ENCODE measurements around the gene KIFC1. TPM values are rescaled to one million over a fixed set of nuclear protein-coding genes. Genes with fewer than 3 reads are reported as not detected.

KIFC1 gene
- total and polyA plus RNA-seq, 9 of the 15 experiments (the other 6 are each of a cell fraction or from before 2014, with no cell fraction given), result 1.3 to 95.2 (median 76.9) TPM

- no peak for TF ChIP-seq ZNF586 (CRISPR knock-in tag; conservative IDR thresholded peaks at IDR 0.05)
- peak; percentile 85 for TF ChIP-seq SAFB (IDR thresholded peaks at IDR 0.05; ENCODE audit: borderline replicate concordance, low read depth, low read length)
- no peak for TF ChIP-seq ZNF124 (CRISPR knock-in tag; IDR thresholded peaks at IDR 0.05)
- TF ChIP-seq REST (IDR thresholded peaks at IDR 0.05; ENCODE audit: borderline replicate concordance), result peak; percentile 46
- TF ChIP-seq REST (CRISPR knock-in tag; IDR thresholded peaks at IDR 0.05; ENCODE audit: low read depth), result peak; percentile 87
- TF ChIP-seq GATA2 (CRISPR knock-in tag; IDR thresholded peaks at IDR 0.05), result no peak
- no peak for TF ChIP-seq MED1 (CRISPR knock-in tag; IDR thresholded peaks at IDR 0.05; ENCODE audit: borderline replicate concordance)
- no peak for TF ChIP-seq HMG20A (CRISPR knock-in tag; conservative IDR thresholded peaks at IDR 0.05)
- no peak for TF ChIP-seq ZNF184 (CRISPR knock-in tag; IDR thresholded peaks at IDR 0.05)
- no peak for TF ChIP-seq PRPF4 (IDR thresholded peaks at IDR 0.05; ENCODE audit: insufficient read depth, low read depth, low read length, poor library complexity, severe bottlenecking)
- no peak for TF ChIP-seq ZNF707 (CRISPR knock-in tag; conservative IDR thresholded peaks at IDR 0.05)
- no peak for TF ChIP-seq NR2C2 (CRISPR knock-in tag; IDR thresholded peaks at IDR 0.05)
- no peak; the same call in 1 of the 2 replicates for TF ChIP-seq NR2C2 (tag; IDR thresholded peaks at IDR 0.05)
- TF ChIP-seq ATF1 (CRISPR knock-in tag; IDR thresholded peaks at IDR 0.05), result peak; percentile 75
- peak; percentile 96 for TF ChIP-seq ATF1 (tag; IDR thresholded peaks at IDR 0.05)
- no peak for TF ChIP-seq BACH1 (tag; IDR thresholded peaks at IDR 0.05)
- TF ChIP-seq ERF (CRISPR knock-in tag; IDR thresholded peaks at IDR 0.05), result peak; percentile 95
- TF ChIP-seq MCM7 (IDR thresholded peaks at IDR 0.05), result no peak
- TF ChIP-seq ZFPM2 (CRISPR knock-in tag; IDR thresholded peaks at IDR 0.05), result 0 out of 2 replicates have a peak, but pooled peaks have one; percentile 57
- TF ChIP-seq LCOR (CRISPR knock-in tag; IDR thresholded peaks at IDR 0.05), result peak; percentile 68; the same call in 1 of the 2 replicates
- peak; percentile 64; the same call in 1 of the 2 replicates for TF ChIP-seq NBN (IDR thresholded peaks at IDR 0.05; ENCODE audit: low read depth)
- no peak for TF ChIP-seq DACH1 (IDR thresholded peaks at IDR 0.05; ENCODE audit: partially characterized antibody)
- peak; percentile 98 for TF ChIP-seq CCNT2 (IDR thresholded peaks at IDR 0.05; ENCODE audit: borderline replicate concordance, extremely low read depth, insufficient read length, low read depth, low read length)
- TF ChIP-seq MIER1 (IDR thresholded peaks at IDR 0.05; ENCODE audit: low read depth), result no peak
- TF ChIP-seq TEAD2 (tag; IDR thresholded peaks at IDR 0.05), result no peak
These were observed 18.6 kb downstream of the KIFC1 start (continued) for GRCh38 chr6:33410050-33410710.
